HCT116 (cell line): ENCODE measurements around the gene SMAD7. TPM values are rescaled to one million over a fixed set of nuclear protein-coding genes. Genes with fewer than 3 reads are reported as not detected.

ENCODE experiments used
- ATAC-seq: fragments of 200-7000 bp; cut with Tn5 transposase; 2 replicates; pipeline ENCODE4 v1.9.1; 2020; ENCODE audit warnings: mild to moderate bottlenecking, moderate library complexity
- BruUV-seq: library from RNA; stranded (reverse); fragments of 400-500 nt; replicated peaks from 2 replicates; lab custom pipeline; 2021; lab: Mats Ljungman, UMichigan
- CTCF ChIA-PET: fragments of 300-600 bp; sonication (Branson Sonifier 250); formaldehyde crosslinking; loops from one replicate; lab custom pipeline; 2021; ENCODE audit warnings: antibody characterized with exemption; lab: Charles Lee
- POLR2A ChIA-PET: fragments of 300-600, 350-600 bp; sonication (Branson Sonifier 250); formaldehyde crosslinking; loops from one replicate; lab custom pipeline; 2021; ENCODE audit warnings: antibody characterized with exemption; lab: Charles Lee
- RAD21 ChIA-PET, 2 experiments: fragments of 300-600 bp; sonication (Branson Sonifier 250); formaldehyde crosslinking; loops; one replicate each; lab custom pipeline; 2023; ENCODE audit warnings: low total read pairs in 2 of 2; ENCODE audit not compliant: uncharacterized antibody in 2 of 2, unreplicated experiment in 2 of 2, low non-redundant PET in 1 of 2; lab: Charles Lee
- DNase-seq: peaks from one replicate; pipeline ENCODE4 v3.0.0-alpha.2; 2010; ENCODE audit warnings: low read depth, low spot score
- H2AFZ ChIP-seq: fragments of 200-600 bp; shearing (Covaris generic), sonication (generic); 2 replicates; pipeline ENCODE4 v1.6.1; 2017; ENCODE audit warnings: low read depth, mixed run types, mixed read lengths, antibody characterized with exemption, low read length; ENCODE audit not compliant: poor library complexity, severe bottlenecking
- H3K27ac ChIP-seq: 2 replicates; pipeline ENCODE4 v1.5.1; 2012; ENCODE audit warnings: low read depth, low read length
- H3K27me3 ChIP-seq: fragments of 200-600 bp; sonication (generic); 2 replicates; pipeline ENCODE4 v1.6.1; 2016; ENCODE audit warnings: mixed run types, low read length, mixed read lengths; ENCODE audit not compliant: insufficient read depth
- H3K36me3 ChIP-seq, 2 experiments: fragments of 200-500 bp in 1 of 2; fragments of 200-600 bp in 1 of 2; sonication (Bioruptor generic) in 1 of 2; sonication (generic) in 1 of 2; 2 replicates each; pipeline versions ENCODE4 v1.5.1 to v1.6.1; 2014 to 2016; ENCODE audit warnings: low read length in 2 of 2, inconsistent platforms in 1 of 2, mixed read lengths in 1 of 2, mixed run types in 1 of 2; ENCODE audit not compliant: insufficient read depth in 2 of 2, control insufficient read depth in 1 of 2
- H3K4me1 ChIP-seq, 2 experiments: fragments of 200-600 bp in 1 of 2; sonication (generic) in 1 of 2; 2 replicates each; pipeline versions ENCODE4 v1.5.1 to v1.6.1; 2012 to 2017; ENCODE audit warnings: low read length in 2 of 2, inconsistent platforms in 1 of 2, mild to moderate bottlenecking in 1 of 2, mixed read lengths in 1 of 2, mixed run types in 1 of 2, moderate library complexity in 1 of 2; ENCODE audit not compliant: insufficient read depth in 2 of 2, control insufficient read depth in 1 of 2
- H3K4me2 ChIP-seq: fragments of 200-600 bp; sonication (generic); 2 replicates; pipeline ENCODE4 v1.6.1; 2017; ENCODE audit warnings: mixed run types, low read length, mixed read lengths
- H3K4me3 ChIP-seq, 2 experiments: fragments of 200-600 bp in 1 of 2; sonication (generic) in 1 of 2; replicated peaks in 1 of 2; 2 replicates each; pipeline ENCODE4 v1.5.1; 2011 to 2016; ENCODE audit warnings: low read length in 2 of 2, control low read depth in 1 of 2, low read depth in 1 of 2, mild to moderate bottlenecking in 1 of 2, mixed read lengths in 1 of 2, mixed run types in 1 of 2
- H3K79me2 ChIP-seq: fragments of 200-600 bp; sonication (generic); 2 replicates; pipeline ENCODE4 v1.6.1; 2017; ENCODE audit warnings: mild to moderate bottlenecking, mixed run types, low read length, moderate library complexity, mixed read lengths; ENCODE audit not compliant: insufficient read depth
- H3K9ac ChIP-seq: fragments of 200-600 bp; sonication (generic); 2 replicates; pipeline ENCODE4 v1.6.1; 2016; ENCODE audit warnings: low read length, mixed read lengths
- H3K9me2 ChIP-seq: fragments of 200-600 bp; sonication (generic), shearing (Covaris generic); 2 replicates; pipeline ENCODE4 v1.6.1; 2017; ENCODE audit warnings: mixed run types, mild to moderate bottlenecking, moderate library complexity; ENCODE audit not compliant: insufficient read depth
- H3K9me3 ChIP-seq, 2 experiments: fragments of 200-500 bp in 1 of 2; fragments of 200-600 bp in 1 of 2; sonication (Bioruptor generic) in 1 of 2; sonication (generic) in 1 of 2; 2 replicates each; pipeline ENCODE4 v1.6.1; 2014 to 2017; ENCODE audit warnings: low read length in 2 of 2, mixed read lengths in 2 of 2, inconsistent platforms in 1 of 2, low read depth in 1 of 2, mild to moderate bottlenecking in 1 of 2, mixed run types in 1 of 2, moderate library complexity in 1 of 2; ENCODE audit not compliant: control insufficient read depth in 1 of 2, insufficient read depth in 1 of 2
- H4K20me1 ChIP-seq: fragments of 200-600 bp; sonication (generic), shearing (Covaris generic); 2 replicates; pipeline ENCODE4 v1.6.1; 2017; ENCODE audit warnings: mixed run types, mild to moderate bottlenecking, moderate library complexity; ENCODE audit not compliant: insufficient read depth
- EZH2phosphoT487 ChIP-seq: fragments of 200-600 bp; IDR thresholded peaks from 2 replicates; pipeline ENCODE4 v1.6.1; 2018; ENCODE audit warnings: antibody characterized with exemption, borderline replicate concordance
- POLR2AphosphoS5 ChIP-seq: IDR thresholded peaks from 2 replicates; pipeline ENCODE4 v1.6.1; 2011; ENCODE audit warnings: mild to moderate bottlenecking, low read depth, low read length, moderate library complexity
- RAD21 ChIP-seq: IDR thresholded peaks from 2 replicates; pipeline ENCODE4 v1.6.1; 2012; ENCODE audit warnings: low read depth, mild to moderate bottlenecking
- SRF ChIP-seq: IDR thresholded peaks from 2 replicates; pipeline ENCODE4 v1.6.1; 2012; ENCODE audit warnings: low read depth
- TCF7L2 ChIP-seq: IDR thresholded peaks from 2 replicates; pipeline ENCODE4 v1.7.0; 2011; ENCODE audit warnings: borderline replicate concordance, inconsistent platforms; ENCODE audit not compliant: insufficient read depth, insufficient read length; ENCODE audit errors: extremely low read depth
- ZBTB33 ChIP-seq: IDR thresholded peaks from 2 replicates; pipeline ENCODE4 v1.6.1; 2011; ENCODE audit warnings: mild to moderate bottlenecking, low read length, moderate library complexity; ENCODE audit not compliant: insufficient replicate concordance; ENCODE audit errors: extremely low read depth
- intact Hi-C: fragments of 100-400 bp; cut with micrococcal nuclease; formaldehyde crosslinking; loops from 2 replicates; pipeline ENCODE4 v1.10.0; 2022
- total RNA-seq: library from RNA; stranded (reverse); gene quantifications from one replicate; pipeline ENCODE4 v1.2.1, GENCODE V29; 2021; ENCODE audit not compliant: unreplicated experiment
- TF ChIP-seq, protein P1 (sequence below): IDR thresholded peaks from 2 replicates; pipeline ENCODE4 v1.6.1; 2012
- TF ChIP-seq, protein P2 (sequence below): IDR thresholded peaks from 2 replicates; pipeline ENCODE4 v1.6.1; 2012

Gene SMAD7
- total RNA-seq, 1 experiment from 2014 or later: 7.2 TPM

DNA sequence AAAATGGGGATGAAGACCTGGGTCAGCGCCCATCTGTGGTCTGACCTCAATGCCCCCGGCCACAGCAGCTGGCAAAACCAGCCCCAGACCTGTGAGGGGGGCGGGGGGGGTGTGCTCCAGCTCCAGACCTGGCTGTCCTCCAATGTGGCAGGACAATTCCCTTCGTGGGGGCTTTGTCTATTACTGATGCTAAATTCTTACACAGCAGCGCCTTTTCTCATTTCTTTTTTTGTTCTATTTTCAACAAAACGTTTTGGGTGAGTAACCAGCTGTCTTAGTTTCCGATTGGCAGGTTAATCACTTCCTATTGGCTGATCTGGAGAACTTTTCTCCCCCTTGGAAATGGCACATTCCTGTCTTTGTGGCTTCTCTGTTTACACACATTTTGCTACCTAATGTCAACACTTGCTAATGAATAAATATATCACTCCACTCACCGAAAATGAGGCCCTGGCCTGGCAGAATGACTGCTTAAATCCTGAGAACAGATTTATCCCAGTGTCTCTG is 4.4 kb downstream of the SMAD7 start:
- H3K79me2 ChIP-seq: peaks cover 25% of the 10 kb centered on the region
- no peak overlapping the region for H2AFZ ChIP-seq
- DNase-seq: no peak
- peak overlapping the region; percentile 79; the same call in 1 of the 2 replicates for H3K4me2 ChIP-seq
- intact Hi-C loops: loop anchor here (5.0 to 10.0 kb wide), 4 partner anchors 71 to 272 kb away; no protein-coding TSS in a partner anchor
- no peaks in the 10 kb centered on the region for H3K9me3 ChIP-seq
- no peak overlapping the region for H3K27ac ChIP-seq
- H4K20me1 ChIP-seq: peaks cover 3% of the 10 kb centered on the region; the same call in 1 of the 2 replicates
- no peaks in the 10 kb centered on the region for H3K36me3 ChIP-seq
- H3K9ac ChIP-seq: no peak overlapping the region
- ATAC-seq: no peak
- no peak overlapping the region for H3K4me3 ChIP-seq
- H3K27me3 ChIP-seq: peaks cover 28% of the 10 kb centered on the region; the same call in 1 of the 2 replicates
- TF ChIP-seq, protein P1, sequence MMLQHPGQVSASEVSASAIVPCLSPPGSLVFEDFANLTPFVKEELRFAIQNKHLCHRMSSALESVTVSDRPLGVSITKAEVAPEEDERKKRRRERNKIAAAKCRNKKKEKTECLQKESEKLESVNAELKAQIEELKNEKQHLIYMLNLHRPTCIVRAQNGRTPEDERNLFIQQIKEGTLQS: no peak
- TF ChIP-seq, protein P2, sequence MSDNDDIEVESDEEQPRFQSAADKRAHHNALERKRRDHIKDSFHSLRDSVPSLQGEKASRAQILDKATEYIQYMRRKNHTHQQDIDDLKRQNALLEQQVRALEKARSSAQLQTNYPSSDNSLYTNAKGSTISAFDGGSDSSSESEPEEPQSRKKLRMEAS: no peak
- TF ChIP-seq SRF: no peak
- no peak for TF ChIP-seq EZH2phosphoT487
- no peak for TF ChIP-seq TCF7L2
- TF ChIP-seq RAD21: no peak
- TF ChIP-seq ZBTB33: no peak
- no peak for TF ChIP-seq POLR2AphosphoS5
- peaks cover 84 to 99% of the 10 kb centered on the region in 2 experiments for H3K4me1 ChIP-seq
- CTCF ChIA-PET: interaction anchor here (0.8 kb wide), 1 partner anchor 9 kb away, joined by 5 read pairs; no protein-coding TSS in a partner anchor
- RAD21 ChIA-PET: no interaction called here
- POLR2A ChIA-PET: no interaction called here
- no peaks in the 10 kb centered on the region for H3K9me2 ChIP-seq
- BruUV-seq: no TSS peak
